ENCODE measurements around the gene WDR18.

Gene WDR18

DNA sequence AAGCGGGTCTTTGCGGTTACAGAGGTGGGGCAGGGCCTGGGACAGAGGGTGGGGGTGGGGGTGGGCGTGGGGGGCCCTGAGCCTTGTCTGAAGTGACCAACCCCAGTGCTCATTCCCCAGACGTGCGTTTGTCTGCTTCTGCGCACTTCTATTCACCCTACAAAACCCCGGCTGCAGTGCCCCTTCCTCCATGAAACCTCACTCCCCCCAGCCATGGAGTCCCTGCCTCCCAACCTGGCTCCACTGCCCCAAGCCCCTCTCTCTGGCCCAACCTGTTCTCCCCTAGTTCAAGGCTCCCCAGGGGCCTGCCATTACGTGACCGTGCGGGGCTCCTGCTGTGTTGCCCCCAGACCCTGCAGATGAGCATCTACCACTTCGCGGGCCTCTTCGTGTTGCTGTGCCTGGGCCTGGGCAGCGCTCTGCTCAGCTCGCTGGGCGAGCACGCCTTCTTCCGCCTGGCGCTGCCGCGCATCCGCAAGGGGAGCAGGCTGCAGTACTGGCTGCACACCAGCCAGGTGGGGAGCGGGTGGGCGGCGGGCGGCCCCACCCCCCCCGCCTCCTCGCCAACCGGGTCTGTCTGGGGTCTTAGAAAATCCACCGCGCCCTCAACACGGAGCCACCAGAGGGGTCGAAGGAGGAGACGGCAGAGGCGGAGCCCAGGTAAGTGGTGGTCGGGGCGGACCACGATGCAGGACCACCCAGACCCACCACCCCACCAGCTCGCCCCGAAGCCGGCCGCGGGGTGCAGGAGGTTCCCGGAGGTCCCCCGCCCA is 24.3 kb downstream of the WDR18 start:
- DNase-seq (ENCODE audit: low read depth): no peak

- DNase-seq (ENCODE audit: low read depth): no peak
These were observed 25.2 kb downstream of the WDR18 start for GRCh38 chr19:1009041-1009980.

GRCh38 chr19:1009981-1010538 is 25.9 kb downstream of the WDR18 start:
- no peak for DNase-seq (ENCODE audit: low read depth)

DNA sequence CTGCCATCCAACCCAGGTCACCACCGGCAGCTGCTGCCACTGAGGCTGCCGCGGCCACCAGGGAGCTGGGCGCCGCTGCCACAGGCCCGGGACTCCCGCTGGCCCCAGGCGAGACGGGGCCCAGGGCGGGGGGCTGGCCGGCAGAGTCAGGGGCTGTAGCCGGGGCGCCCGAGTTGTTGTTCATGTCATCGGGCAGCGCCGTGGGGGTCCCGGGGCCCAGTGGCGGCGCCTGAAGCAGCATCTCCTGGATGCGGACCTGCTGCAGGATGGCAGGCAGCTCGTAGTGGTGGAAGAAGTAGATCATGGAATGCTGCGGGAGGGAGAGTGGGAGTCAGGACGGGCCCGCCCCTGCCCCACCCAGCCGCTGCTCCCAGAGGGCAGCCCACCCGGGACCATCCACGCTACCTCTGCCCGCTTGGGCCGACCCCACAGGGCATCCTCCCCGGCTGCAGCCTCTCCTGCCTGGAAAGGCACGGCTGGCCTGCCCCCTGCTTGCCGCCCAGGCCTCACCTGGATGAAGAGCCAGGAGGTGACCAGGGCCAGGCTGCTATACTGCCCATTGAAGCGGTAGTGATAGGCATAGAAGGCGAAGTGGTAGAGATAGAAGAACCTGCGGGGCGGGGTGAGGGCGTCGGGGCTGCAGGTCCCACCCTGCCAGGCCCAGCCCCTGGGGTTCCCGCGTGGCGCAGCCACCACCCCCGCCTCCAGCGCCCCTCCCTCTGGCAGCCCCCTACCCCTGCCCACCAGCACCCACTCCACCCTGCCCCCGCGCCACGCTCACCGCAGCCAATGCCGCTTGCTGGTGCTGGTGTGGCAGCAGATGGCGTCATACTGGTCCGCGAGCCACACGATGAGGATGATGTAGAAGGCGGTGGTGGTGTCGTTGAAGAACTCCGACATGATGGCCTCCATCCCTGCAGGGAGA is 26.7 kb downstream of the WDR18 start:
- no peak for DNase-seq (ENCODE audit: low read depth)

DNA sequence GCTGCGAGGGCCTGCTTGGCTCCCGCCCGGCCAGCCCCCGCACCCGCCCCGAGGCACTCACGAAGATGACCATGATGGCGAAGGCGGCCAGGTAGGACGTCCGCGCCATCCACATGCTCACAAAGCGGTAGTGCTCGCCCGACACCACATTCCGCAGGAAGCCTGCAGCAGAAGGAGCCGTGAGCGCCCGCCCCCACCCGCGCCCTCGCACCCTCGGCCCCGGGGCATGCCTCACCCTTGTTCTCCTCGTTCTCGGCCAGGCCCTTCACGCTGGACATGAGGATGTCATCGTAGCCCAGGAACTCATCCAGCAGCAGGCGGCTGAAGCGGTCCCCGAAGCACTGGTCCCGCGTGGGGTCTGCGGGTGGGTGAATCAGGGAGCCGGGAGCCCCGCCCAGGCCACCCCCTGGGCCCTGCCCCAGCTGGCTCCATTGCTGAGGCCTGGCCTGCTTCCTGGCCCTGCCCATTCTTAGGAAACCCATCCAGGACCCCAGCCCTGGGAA is 27.7 kb downstream of the WDR18 start:
- DNase-seq (ENCODE audit: low read depth): no peak

- no peak for DNase-seq (ENCODE audit: low read depth)
These were observed 28.2 kb downstream of the WDR18 start for GRCh38 chr19:1012334-1012733.

DNA sequence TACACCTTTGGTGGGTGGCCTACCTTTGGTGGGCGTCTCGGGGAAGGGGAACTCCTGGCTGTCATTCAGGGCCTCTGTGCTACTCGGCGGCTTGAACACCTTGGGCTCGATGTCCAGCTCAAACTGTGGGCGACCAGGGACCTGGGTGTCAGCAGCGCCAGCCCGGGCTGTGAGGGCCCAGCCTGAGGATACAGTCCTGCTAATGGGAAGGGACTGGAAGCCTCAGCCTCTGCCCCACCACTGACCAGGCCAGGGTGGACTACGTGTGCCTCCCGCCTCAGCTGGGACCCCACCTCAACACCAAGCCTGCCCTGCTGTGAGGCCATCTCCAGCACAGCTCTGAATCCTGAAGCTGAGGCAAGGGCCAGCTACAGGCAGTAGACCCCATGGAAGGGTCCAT is 29.1 kb downstream of the WDR18 start:
- no peak for DNase-seq (ENCODE audit: low read depth)

DNA sequence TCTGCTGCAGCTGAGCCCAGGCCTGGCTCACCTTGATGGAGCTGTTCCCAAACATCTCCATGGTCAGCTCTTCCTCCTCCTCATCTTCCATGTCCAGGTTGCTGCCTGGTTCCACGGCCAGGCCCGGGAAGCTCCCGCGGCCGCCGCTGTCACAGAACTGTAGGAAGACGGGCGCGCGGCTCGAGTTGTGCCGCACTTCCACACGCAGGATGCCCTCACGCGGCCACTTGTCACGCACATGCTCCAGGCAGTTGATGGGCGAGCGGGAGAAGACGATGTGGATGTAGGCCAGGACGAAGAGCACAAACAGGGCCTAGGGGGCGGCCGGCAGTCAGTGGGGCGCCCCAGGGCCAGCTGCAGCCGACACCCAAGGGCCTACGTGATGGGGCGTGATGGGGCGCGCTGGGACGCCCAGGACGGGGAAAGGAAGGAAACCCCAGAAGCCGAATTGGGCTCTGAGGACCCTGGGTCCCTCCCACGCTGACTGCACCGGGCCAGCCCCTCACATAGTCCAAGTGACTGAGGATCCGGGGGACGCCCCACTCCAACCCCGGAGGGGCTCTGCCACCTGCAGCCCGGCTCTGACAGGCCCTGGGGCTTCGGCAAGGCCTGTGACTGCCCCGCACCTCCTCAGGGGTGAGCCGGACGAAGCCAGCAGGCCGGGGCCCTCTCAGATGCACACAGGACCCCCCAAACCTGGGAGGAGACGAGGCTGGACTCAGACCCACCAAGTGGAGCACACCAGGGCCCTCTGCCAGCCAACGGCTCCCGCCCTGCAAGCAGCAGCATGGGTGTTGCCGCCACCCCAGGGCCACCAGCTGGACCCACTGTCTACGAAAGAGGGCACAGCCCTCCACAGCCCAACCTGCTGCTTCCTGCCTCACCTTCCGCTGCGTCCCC is 30.3 kb downstream of the WDR18 start:
- no peak for DNase-seq (ENCODE audit: low read depth)

DNA sequence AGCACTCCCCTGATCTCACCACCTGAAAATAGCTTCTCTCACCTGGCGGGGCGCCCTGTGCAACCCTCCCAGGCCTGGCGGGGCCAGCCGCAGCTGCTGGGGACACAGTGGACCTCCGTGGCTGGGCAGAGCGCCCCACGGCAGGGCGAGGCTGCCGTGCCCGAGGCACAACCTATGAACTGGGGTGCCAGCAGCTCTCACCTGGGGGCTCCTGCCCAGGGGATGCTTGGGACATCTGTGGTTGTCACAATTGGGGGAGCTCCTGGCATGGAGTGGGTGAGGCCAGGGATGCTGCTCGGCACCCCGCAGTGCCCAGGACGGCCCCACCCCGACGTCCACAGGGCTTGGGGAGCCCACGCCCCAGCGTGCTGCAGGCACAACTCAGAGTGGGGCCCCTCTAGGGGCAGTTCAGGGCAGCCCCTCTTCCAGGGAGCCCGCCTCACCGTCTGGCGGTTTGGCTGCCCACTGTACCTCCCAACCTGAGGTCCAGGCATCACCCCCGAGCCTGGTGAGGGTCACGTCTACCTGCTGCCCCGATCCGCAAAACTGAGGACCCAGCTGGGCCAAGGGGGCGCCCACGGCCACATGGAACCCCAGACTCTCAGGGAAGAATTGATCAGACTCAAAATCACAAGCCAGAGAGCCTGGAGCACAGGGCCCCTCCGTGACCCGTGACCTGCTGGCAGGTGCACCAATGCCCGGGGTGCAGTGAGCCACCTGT is 31.1 kb downstream of the WDR18 start:
- DNase-seq (ENCODE audit: low read depth): no peak

GRCh38 chr19:1015782-1016646 is 31.9 kb downstream of the WDR18 start:
- no peak for DNase-seq (ENCODE audit: low read depth)

GRCh38 chr19:1016647-1017114 is 32.5 kb downstream of the WDR18 start:
- DNase-seq (ENCODE audit: low read depth): no peak

- DNase-seq (ENCODE audit: low read depth): no peak
These were observed 33.2 kb downstream of the WDR18 start for GRCh38 chr19:1017115-1017905.

DNA sequence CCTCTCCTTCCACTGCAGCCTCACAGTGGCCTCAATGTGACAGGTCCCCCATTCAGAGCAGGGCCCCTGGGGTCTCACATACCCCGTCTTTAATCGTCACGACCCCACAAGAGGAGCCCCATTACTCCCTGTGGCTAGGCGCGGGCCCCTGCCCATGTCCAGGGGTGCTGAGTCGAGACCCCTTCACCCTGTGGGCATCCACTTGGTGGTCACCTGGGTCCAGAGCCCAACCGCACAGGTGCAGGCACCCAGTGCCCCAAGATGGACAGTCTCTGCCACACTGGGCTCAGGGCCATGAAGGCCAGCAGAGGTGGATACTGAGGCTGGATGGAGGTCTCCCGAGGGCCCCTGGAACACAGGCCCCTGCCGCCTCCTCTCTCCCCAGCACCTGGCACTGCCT is 33.8 kb downstream of the WDR18 start:
- DNase-seq (ENCODE audit: low read depth): no peak

- no peak for DNase-seq (ENCODE audit: low read depth)
These were observed 34.2 kb downstream of the WDR18 start for GRCh38 chr19:1018393-1018792.

DNA sequence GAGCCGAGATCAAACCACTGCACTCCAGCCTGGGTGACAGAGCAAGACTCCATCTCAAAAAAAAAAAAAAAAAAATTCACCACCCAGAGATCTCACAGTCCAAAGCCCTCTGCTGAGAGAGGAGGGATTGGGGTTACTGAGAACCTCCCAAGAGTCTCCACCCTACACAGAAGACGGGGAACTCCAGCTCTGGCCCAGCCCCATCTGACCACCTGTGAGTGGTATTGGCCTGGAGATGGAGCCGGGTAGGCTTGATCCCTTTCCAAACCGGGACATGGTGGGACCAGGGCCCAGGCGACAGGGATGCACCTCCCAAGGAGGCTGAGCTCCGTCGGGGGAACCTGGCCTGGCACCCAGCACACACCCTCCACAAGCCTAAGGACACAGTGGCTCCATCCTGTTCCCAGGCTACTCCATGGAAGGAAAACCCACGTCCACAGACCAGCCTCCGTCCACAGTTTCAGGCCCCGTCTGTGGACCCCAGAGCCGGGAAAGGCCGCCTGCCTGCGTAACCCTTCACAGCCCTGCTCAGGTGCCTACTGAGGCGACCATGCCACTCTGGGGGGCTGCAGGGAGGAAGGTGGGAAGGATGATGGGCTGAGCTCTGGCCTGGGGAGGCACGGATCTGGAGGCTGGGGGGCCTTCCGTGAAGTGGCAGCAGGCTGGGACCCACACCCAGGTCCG is 34.9 kb downstream of the WDR18 start:
- no peak for DNase-seq (ENCODE audit: low read depth)

DNA sequence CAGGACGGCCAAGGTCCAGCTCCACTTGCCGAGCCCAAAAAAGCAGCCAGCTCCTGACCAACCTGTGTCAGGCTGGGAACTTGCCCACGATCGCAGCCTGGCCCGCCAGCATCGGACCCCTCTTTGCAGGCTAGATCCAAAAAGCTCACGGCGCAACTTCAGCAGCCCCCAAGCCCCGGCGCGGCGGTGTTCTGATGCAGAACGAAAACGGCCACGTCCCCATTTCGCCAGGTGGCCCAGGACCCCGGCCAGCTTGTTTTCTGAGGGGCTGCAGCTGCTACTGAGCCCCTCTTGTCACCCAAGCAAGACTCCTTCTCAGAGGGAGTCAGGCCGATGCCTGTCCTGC is 35.4 kb downstream of the WDR18 start:
- DNase-seq (ENCODE audit: low read depth): no peak
